Measurements from ENCODE around the gene KAZN. TPM values are rescaled to one million over a fixed set of nuclear protein-coding genes. Genes with fewer than 3 reads are reported as not detected.

The KAZN gene
- total and polyA plus RNA-seq, 8 donors = 11.1 to 37.5 (median 30.2) TPM

GRCh38 chr1:14745001-14745720 is 146.7 kb downstream of the KAZN start:
- Histone ChIP-seq H3K36me3 (no peaks in the 10 kb centered on the region), H3K4me1 (peaks cover 0 to 11% of the 10 kb centered on the region in 2 donors), H3K4me3 (no peak overlapping the region), H3K27ac (no peak overlapping the region), H3K27me3 (peaks cover 0 to 10% of the 10 kb centered on the region in 2 donors), H3K9me3 (no peaks in the 10 kb centered on the region)
- ATAC-seq (no peak), DNase-seq (no peak)
- TF ChIP-seq, protein P1, sequence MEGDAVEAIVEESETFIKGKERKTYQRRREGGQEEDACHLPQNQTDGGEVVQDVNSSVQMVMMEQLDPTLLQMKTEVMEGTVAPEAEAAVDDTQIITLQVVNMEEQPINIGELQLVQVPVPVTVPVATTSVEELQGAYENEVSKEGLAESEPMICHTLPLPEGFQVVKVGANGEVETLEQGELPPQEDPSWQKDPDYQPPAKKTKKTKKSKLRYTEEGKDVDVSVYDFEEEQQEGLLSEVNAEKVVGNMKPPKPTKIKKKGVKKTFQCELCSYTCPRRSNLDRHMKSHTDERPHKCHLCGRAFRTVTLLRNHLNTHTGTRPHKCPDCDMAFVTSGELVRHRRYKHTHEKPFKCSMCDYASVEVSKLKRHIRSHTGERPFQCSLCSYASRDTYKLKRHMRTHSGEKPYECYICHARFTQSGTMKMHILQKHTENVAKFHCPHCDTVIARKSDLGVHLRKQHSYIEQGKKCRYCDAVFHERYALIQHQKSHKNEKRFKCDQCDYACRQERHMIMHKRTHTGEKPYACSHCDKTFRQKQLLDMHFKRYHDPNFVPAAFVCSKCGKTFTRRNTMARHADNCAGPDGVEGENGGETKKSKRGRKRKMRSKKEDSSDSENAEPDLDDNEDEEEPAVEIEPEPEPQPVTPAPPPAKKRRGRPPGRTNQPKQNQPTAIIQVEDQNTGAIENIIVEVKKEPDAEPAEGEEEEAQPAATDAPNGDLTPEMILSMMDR (IDR thresholded peaks at IDR 0.05) = no peak
- intact Hi-C loops (cut with DNase I) = no loop called here

- intact Hi-C loops (cut with DNase I) = no loop called here
- DNase-seq (no peak), ATAC-seq (no peak)
- Histone ChIP-seq H3K27ac (no peak overlapping the region), H3K4me3 (no peak overlapping the region), H3K4me1 (peaks cover 0 to 11% of the 10 kb centered on the region in 2 donors), H3K36me3 (no peaks in the 10 kb centered on the region), H3K27me3 (peaks cover 0 to 5% of the 10 kb centered on the region in 2 donors), H3K9me3 (no peaks in the 10 kb centered on the region)
- TF ChIP-seq, protein P1 (IDR thresholded peaks at IDR 0.05) = no peak
These were observed 147.3 kb downstream of the KAZN start for GRCh38 chr1:14745789-14746188.

GRCh38 chr1:14746393-14746792 is 147.9 kb downstream of the KAZN start:
- no peak for DNase-seq
- H3K27ac ChIP-seq = no peak overlapping the region
- no peaks in the 10 kb centered on the region for H3K27me3 ChIP-seq
- intact Hi-C loops (cut with DNase I) = no loop called here
- no peak for ATAC-seq
- H3K36me3 ChIP-seq = no peaks in the 10 kb centered on the region
- peaks cover 0 to 11% of the 10 kb centered on the region in 2 donors for H3K4me1 ChIP-seq
- no peaks in the 10 kb centered on the region for H3K9me3 ChIP-seq
- no peak overlapping the region for H3K4me3 ChIP-seq
- TF ChIP-seq, protein P1 (IDR thresholded peaks at IDR 0.05) = no peak

- ATAC-seq (no peak), DNase-seq (no peak)
- H3K27ac ChIP-seq = no peak overlapping the region
- intact Hi-C loops (cut with DNase I) = no loop called here
- H3K4me1 ChIP-seq = no peaks in the 10 kb centered on the region
- no peak overlapping the region for H3K4me3 ChIP-seq
- no peaks in the 10 kb centered on the region for H3K36me3 ChIP-seq
- TF ChIP-seq, protein P1 (IDR thresholded peaks at IDR 0.05) = no peak
- H3K27me3 ChIP-seq = no peaks in the 10 kb centered on the region
- no peaks in the 10 kb centered on the region for H3K9me3 ChIP-seq
These were observed 149.7 kb downstream of the KAZN start for GRCh38 chr1:14748151-14748550.

GRCh38 chr1:14748977-14749376 is 150.5 kb downstream of the KAZN start:
- no peak for DNase-seq
- no peak overlapping the region for H3K27ac ChIP-seq
- no peaks in the 10 kb centered on the region for H3K4me1 ChIP-seq
- TF ChIP-seq, protein P1 (IDR thresholded peaks at IDR 0.05) = no peak
- H3K9me3 ChIP-seq = no peaks in the 10 kb centered on the region
- ATAC-seq = no peak
- intact Hi-C loops (cut with DNase I) = no loop called here
- H3K27me3 ChIP-seq = no peaks in the 10 kb centered on the region
- no peaks in the 10 kb centered on the region for H3K36me3 ChIP-seq
- no peak overlapping the region for H3K4me3 ChIP-seq

Measured in left lung (tissue), 10 donors.